CD4-positive, CD25-positive, alpha-beta regulatory T cell (primary cell): ENCODE data around the gene MMP28. TPM values are rescaled to one million over a fixed set of nuclear protein-coding genes. Genes with fewer than 3 reads are reported as not detected.

Experiments used
- ATAC-seq, 2 donors: fragments of 150-1000 bp; cut with Tn5 transposase; one replicate each; pipeline ENCODE4 v1.10.0; 2021; ENCODE audit warnings: low read depth in 2 of 2, moderate number of reproducible peaks in 2 of 2, moderate library complexity in 1 of 2
- DNase-seq, 3 donors: peaks; one replicate each; pipeline versions ENCODE4 v3.0.0 to v3.0.0-alpha.2; 2012 to 2022; ENCODE audit warnings: mixed read lengths in 1 of 3
- H3K27ac ChIP-seq: one replicate; pipeline ENCODE4 v1.7.0; 2013; ENCODE audit warnings: mild to moderate bottlenecking, low read length; ENCODE audit not compliant: insufficient read depth, poor library complexity, severe bottlenecking
- H3K27me3 ChIP-seq: one replicate; pipeline ENCODE4 v1.7.0; 2013; ENCODE audit warnings: low read length; ENCODE audit not compliant: control insufficient read depth, insufficient read depth
- H3K36me3 ChIP-seq: one replicate; pipeline ENCODE4 v1.7.0; 2013; ENCODE audit warnings: mild to moderate bottlenecking, low read length, moderate library complexity; ENCODE audit not compliant: control insufficient read depth, insufficient read depth
- H3K4me1 ChIP-seq: 2 replicates; pipeline ENCODE4 v1.7.0; 2013; ENCODE audit warnings: mild to moderate bottlenecking, low read length; ENCODE audit not compliant: insufficient read depth, control insufficient read depth, poor library complexity, severe bottlenecking
- H3K4me3 ChIP-seq: one replicate; pipeline ENCODE4 v1.7.0; 2013; ENCODE audit warnings: low read depth, mild to moderate bottlenecking, low read length, moderate library complexity
- H3K9me3 ChIP-seq, 2 experiments: 1 replicate in 1 of 2; 2 replicates in 1 of 2; pipeline ENCODE4 v1.7.0; 2013; ENCODE audit warnings: low read length in 2 of 2, mild to moderate bottlenecking in 1 of 2, moderate library complexity in 1 of 2; ENCODE audit not compliant: control insufficient read depth in 2 of 2
- H3K27ac Mint-ChIP-seq, 3 donors: one replicate each; pipeline ENCODE4 v1.8.0; 2020 to 2022; ENCODE audit warnings: mild to moderate bottlenecking in 3 of 3, mixed read lengths in 3 of 3, moderate library complexity in 2 of 3
- H3K27me3 Mint-ChIP-seq: one replicate; pipeline ENCODE4 v1.8.0; 2022; ENCODE audit warnings: mild to moderate bottlenecking, mixed read lengths
- H3K36me3 Mint-ChIP-seq: one replicate; pipeline ENCODE4 v1.8.0; 2020; ENCODE audit warnings: mixed read lengths
- H3K4me1 Mint-ChIP-seq, 4 donors: one replicate each; pipeline ENCODE4 v1.8.0; 2020 to 2022; ENCODE audit warnings: mixed read lengths in 4 of 4, mild to moderate bottlenecking in 1 of 4
- H3K4me3 Mint-ChIP-seq, 4 donors: one replicate each; pipeline ENCODE4 v1.8.0; 2020 to 2022; ENCODE audit warnings: mild to moderate bottlenecking in 4 of 4, mixed read lengths in 4 of 4, moderate library complexity in 3 of 4
- H3K9me3 Mint-ChIP-seq, 7 donors: one replicate each; pipeline ENCODE4 v1.8.0; 2020 to 2022; ENCODE audit warnings: mixed read lengths in 7 of 7, mild to moderate bottlenecking in 3 of 7, moderate library complexity in 2 of 7
- polyA plus RNA-seq, 4 donors: library from polyadenylated mRNA; unstranded; fragments of 300-500 nt; fragmentation: Illumina TruSeq; gene quantifications; one replicate each; pipeline ENCODE4 v1.2.3, GENCODE V29; 2021
- total RNA-seq: library from RNA; stranded (reverse); gene quantifications from one replicate; pipeline ENCODE4 v1.2.3, GENCODE V29; 2022

MMP28 gene
- total and polyA plus RNA-seq, 5 donors from 2014 or later = 0.80 to 4.3 (median 2.7) TPM; not detected in 2

DNA sequence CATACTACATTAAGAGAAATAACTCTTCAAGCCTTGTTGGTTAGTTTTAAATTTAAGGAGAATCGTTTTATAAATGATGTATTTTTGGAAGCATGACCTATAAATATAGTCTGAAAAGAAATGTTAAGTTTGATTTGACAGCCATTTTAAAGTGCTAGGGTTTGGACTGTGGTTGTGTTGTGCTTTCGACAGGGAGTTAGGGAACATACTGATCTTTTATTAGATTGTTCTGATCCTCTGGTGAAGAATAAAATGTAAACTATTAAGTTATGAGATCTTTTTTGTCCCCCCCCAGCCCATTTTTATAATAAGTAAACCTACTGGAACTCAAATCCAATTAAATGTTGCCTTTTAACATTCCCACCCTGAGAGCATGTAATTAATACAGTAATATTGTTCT, 25.9 kb upstream of the MMP28 start:
- H3K4me3 Mint-ChIP-seq = no peak overlapping the region
- H3K9me3 Mint-ChIP-seq = no peaks in the 10 kb centered on the region
- no peaks in the 10 kb centered on the region for H3K9me3 ChIP-seq
- H3K36me3 Mint-ChIP-seq = peaks cover 54% of the 10 kb centered on the region
- DNase-seq = no peak
- peaks cover 7% of the 10 kb centered on the region for H3K4me1 ChIP-seq
- no peaks in the 10 kb centered on the region for H3K27me3 ChIP-seq
- H3K27ac Mint-ChIP-seq = no peak overlapping the region
- no peak overlapping the region for H3K4me3 ChIP-seq
- H3K36me3 ChIP-seq = peaks cover 90% of the 10 kb centered on the region
- H3K27ac ChIP-seq = no peak overlapping the region
- no peaks in the 10 kb centered on the region for H3K27me3 Mint-ChIP-seq
- no peak for ATAC-seq
- peaks cover 14 to 44% (median 30%) of the 10 kb centered on the region in 4 donors for H3K4me1 Mint-ChIP-seq

DNA sequence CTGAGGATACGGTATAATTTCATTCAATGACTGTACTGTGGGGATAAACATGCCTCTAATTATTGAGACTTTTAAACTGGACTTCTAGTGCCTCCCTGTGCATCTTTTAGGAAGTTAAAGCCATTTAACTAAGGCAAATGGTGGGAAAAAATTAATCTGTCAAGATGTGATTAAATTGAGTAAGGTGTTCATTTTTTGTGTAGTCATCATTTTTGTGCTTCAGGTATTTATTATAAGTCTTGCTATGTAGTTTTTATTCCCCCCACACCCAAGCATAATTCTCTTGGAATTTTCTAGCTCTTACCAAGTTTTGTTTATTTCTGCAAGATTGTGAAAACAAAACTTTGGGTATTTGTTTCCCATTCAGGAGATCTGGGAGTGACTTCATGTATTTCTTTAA, 24.0 kb upstream of the MMP28 start:
- no peaks in the 10 kb centered on the region for H3K9me3 Mint-ChIP-seq
- H3K4me1 Mint-ChIP-seq = peaks cover 16 to 57% (median 44%) of the 10 kb centered on the region in 4 donors
- ATAC-seq (no peak), DNase-seq (no peak)
- no peaks in the 10 kb centered on the region for H3K27me3 Mint-ChIP-seq
- H3K36me3 Mint-ChIP-seq = peaks cover 44% of the 10 kb centered on the region
- Histone ChIP-seq H3K27ac (peak overlapping the region; percentile 6), H3K9me3 (no peaks in the 10 kb centered on the region), H3K27me3 (no peaks in the 10 kb centered on the region), H3K4me3 (no peak overlapping the region), H3K4me1 (peaks cover 16% of the 10 kb centered on the region), H3K36me3 (peaks cover 79% of the 10 kb centered on the region)
- H3K27ac Mint-ChIP-seq = peak overlapping the region in 2 of 3 donors; percentile 37 to 79
- H3K4me3 Mint-ChIP-seq = peak overlapping the region in 1 of 4 donors; percentile 24

DNA sequence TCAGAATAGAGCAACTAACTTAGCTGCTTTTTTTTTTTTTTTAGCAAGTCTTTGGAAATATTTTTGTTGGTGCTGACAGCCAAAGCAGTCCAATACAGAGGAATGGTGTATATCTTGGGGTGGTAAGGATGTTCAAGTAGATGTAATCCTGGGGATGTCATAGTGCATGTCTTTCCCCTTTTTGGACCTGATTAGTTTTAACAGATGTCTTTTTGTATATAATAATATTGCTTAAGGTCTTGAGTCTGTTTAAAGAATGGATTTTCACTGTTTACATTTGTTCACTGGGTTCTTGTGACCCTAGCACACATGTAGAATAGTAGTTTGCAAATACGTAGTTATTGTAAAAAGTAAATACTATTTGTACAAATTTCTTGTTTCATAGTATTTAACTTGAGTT, 21.8 kb upstream of the MMP28 start:
- Histone ChIP-seq H3K4me3 (peak overlapping the region; percentile 7), H3K4me1 (peaks cover 28% of the 10 kb centered on the region), H3K27me3 (no peaks in the 10 kb centered on the region), H3K27ac (no peak overlapping the region), H3K36me3 (peaks cover 59% of the 10 kb centered on the region), H3K9me3 (no peaks in the 10 kb centered on the region)
- Mint-ChIP-seq H3K4me1 (peaks cover 29 to 66% (median 50%) of the 10 kb centered on the region in 4 donors), H3K9me3 (no peaks in the 10 kb centered on the region), H3K27ac (peak overlapping the region in 1 of 3 donors; percentile 20), H3K4me3 (no peak overlapping the region), H3K36me3 (peaks cover 29% of the 10 kb centered on the region), H3K27me3 (no peaks in the 10 kb centered on the region)
- ATAC-seq (no peak), DNase-seq (no peak)

DNA sequence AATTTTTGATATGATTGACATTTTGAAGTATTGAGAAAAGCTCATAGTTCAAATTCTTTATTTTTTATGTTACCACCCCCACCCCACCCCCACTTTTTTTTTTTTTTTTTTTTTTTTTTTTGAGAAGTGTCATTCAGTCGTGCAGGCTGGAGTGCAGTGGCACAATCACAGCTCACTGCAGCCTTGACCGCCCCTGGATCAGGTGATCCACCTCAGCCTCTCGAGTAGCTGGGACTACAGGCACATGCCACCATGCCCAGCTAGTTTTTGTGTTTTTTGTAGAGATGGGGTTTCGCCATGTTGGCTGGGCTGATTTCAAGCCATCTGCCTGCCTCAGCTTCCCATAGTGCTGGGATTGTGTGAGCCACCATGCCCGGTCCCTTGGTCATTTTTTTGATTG, 21.3 kb upstream of the MMP28 start:
- H3K4me1 Mint-ChIP-seq = peaks cover 29 to 70% (median 53%) of the 10 kb centered on the region in 4 donors
- Histone ChIP-seq H3K4me3 (peak overlapping the region; percentile 7), H3K9me3 (no peaks in the 10 kb centered on the region), H3K4me1 (peaks cover 33% of the 10 kb centered on the region), H3K36me3 (peaks cover 54% of the 10 kb centered on the region), H3K27ac (no peak overlapping the region), H3K27me3 (no peaks in the 10 kb centered on the region)
- no peaks in the 10 kb centered on the region for H3K27me3 Mint-ChIP-seq
- H3K9me3 Mint-ChIP-seq = no peaks in the 10 kb centered on the region
- no peak for DNase-seq
- H3K4me3 Mint-ChIP-seq = no peak overlapping the region
- peaks cover 29% of the 10 kb centered on the region for H3K36me3 Mint-ChIP-seq
- peak overlapping the region in 1 of 3 donors; percentile 10 for H3K27ac Mint-ChIP-seq
- ATAC-seq = no peak

DNA sequence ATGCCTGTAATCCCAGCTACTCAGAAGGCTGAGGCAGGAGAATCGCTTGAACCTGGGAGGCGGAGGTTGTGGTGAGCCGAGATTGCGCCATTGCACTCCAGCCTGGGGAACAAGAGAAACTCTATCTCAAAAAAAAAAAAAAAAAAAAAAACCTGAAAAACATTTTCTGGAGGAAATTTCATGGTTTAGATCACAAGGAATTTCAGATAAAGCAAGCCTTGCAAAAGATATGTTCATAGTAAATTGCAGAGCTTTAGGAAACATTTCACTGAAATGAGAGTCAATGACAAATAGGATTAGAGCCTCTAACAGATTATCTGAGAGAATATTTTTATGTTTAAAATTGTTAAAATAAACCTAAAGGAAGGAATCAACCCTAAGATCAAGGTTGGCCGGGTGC, 17.0 kb upstream of the MMP28 start:
- Histone ChIP-seq H3K9me3 (no peaks in the 10 kb centered on the region), H3K36me3 (peaks cover 13% of the 10 kb centered on the region), H3K4me3 (no peak overlapping the region), H3K27me3 (no peaks in the 10 kb centered on the region), H3K4me1 (peaks cover 58% of the 10 kb centered on the region), H3K27ac (no peak overlapping the region)
- no peaks in the 10 kb centered on the region for H3K27me3 Mint-ChIP-seq
- H3K9me3 Mint-ChIP-seq = no peaks in the 10 kb centered on the region
- peaks cover 8% of the 10 kb centered on the region for H3K36me3 Mint-ChIP-seq
- no peak for DNase-seq
- peak overlapping the region; percentile 56 to 76 (median 66) for H3K4me3 Mint-ChIP-seq
- ATAC-seq = no peak
- H3K4me1 Mint-ChIP-seq = peaks cover 30 to 87% (median 65%) of the 10 kb centered on the region in 4 donors
- H3K27ac Mint-ChIP-seq = no peak overlapping the region

DNA sequence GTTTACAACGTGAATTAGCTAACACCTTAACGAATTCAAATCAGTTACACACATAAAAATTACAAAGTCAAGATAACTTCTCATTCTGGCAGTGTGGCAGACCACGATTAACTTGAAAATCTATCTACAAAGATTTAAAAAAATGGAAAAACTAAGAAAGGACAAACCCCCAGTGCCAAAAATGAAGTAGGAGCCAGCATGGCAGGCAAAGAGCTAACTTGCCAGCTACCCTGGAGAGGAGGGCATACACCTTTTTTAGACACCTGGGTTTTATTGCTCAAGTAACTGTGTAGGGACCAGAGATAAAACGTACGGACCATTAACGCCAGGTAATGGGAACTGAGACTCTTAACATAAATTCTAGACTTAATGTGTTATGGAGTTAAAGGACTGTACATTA, 16.3 kb upstream of the MMP28 start:
- Mint-ChIP-seq H3K9me3 (no peaks in the 10 kb centered on the region), H3K27ac (peak overlapping the region in 2 of 3 donors; percentile 26 to 28), H3K27me3 (no peaks in the 10 kb centered on the region), H3K4me3 (peak overlapping the region; percentile 56 to 76 (median 66)), H3K36me3 (peaks cover 8% of the 10 kb centered on the region), H3K4me1 (peaks cover 30 to 84% (median 62%) of the 10 kb centered on the region in 4 donors)
- ATAC-seq (no peak), DNase-seq (no peak)
- H3K9me3 ChIP-seq = no peaks in the 10 kb centered on the region
- no peaks in the 10 kb centered on the region for H3K27me3 ChIP-seq
- peaks cover 7% of the 10 kb centered on the region for H3K36me3 ChIP-seq
- peaks cover 53% of the 10 kb centered on the region for H3K4me1 ChIP-seq
- H3K4me3 ChIP-seq = peak overlapping the region; percentile 94
- no peak overlapping the region for H3K27ac ChIP-seq

DNA sequence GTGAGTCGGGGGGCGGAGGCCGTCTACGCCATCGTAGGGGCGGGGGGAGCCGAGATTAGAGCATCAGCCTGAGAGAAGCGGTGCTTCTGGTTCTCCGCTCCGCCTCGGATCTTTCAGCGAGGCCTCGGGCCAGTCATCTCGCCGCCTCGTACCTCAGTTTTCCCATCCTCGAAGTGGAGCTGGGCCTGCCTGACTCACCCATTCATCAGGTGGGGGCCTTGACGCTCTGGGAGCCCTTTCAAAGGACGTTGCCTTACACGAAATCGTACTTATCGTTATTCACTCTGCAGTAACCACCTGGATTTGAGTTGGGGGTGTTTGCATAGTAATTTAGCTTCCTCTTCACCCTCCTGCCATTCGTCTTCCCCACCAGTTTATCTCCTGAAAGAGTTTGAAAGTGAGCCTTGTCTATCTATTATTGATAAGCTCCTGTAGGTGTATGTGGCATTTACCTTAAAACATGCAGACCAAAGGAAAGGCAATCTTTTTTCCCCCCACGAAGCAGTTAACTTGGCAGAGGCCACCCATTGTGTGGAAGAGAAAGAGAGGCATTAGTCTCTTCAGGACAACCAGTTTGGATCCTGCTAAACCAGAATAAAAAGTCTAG, 14.5 kb upstream of the MMP28 start:
- Histone ChIP-seq H3K36me3 (no peaks in the 10 kb centered on the region), H3K4me1 (peaks cover 47% of the 10 kb centered on the region), H3K4me3 (peak overlapping the region; percentile 94), H3K27me3 (no peaks in the 10 kb centered on the region), H3K9me3 (no peaks in the 10 kb centered on the region), H3K27ac (peak overlapping the region; percentile 89)
- Mint-ChIP-seq H3K9me3 (no peaks in the 10 kb centered on the region), H3K36me3 (peaks cover 5% of the 10 kb centered on the region), H3K4me1 (peaks cover 27 to 69% (median 48%) of the 10 kb centered on the region in 4 donors), H3K27me3 (no peaks in the 10 kb centered on the region), H3K27ac (peak overlapping the region; percentile 98 to 99 (median 99)), H3K4me3 (peak overlapping the region; percentile 89 to 97 (median 96))
- ATAC-seq (no peak), DNase-seq (no peak)
